GM21526 (cell line): ENCODE measurements around the gene NUP210.
"Not testable (repeated sequence)": the region's sequence is repeated elsewhere in the genome, so short reads cannot be mapped to it uniquely, and the experiment has no call there.

Experiments
- ATAC-seq: cut with Tn5 transposase; IDR thresholded peaks from one replicate; pipeline ENCODE4 v1.9.1; 2021; ENCODE audit warnings: moderate library complexity; ENCODE audit not compliant: unreplicated experiment, low FRiP score

The NUP210 gene

GRCh38 chr3:13420045-13420830 lies at the start of gene NUP210:
Gene NUP210, minus strand, starts transcription at chr3:13420322. Its CDS starts 96 bp downstream, at chr3:13420226.
- peak; percentile 42 for ATAC-seq

GRCh38 chr3:13466781-13467180 lies 46.7 kb upstream of the NUP210 start:
- ATAC-seq: no peak

- ATAC-seq: no peak
Measured at GRCh38 chr3:13465236-13465873, 45.2 kb upstream of the NUP210 start.

- ATAC-seq: no peak
Measured at GRCh38 chr3:13463618-13464400, 43.7 kb upstream of the NUP210 start.

- no peak for ATAC-seq
Measured at GRCh38 chr3:13462822-13463221, 42.7 kb upstream of the NUP210 start.

- no peak for ATAC-seq
Measured at GRCh38 chr3:13462125-13462629, 42.1 kb upstream of the NUP210 start.

- peak; percentile 58 for ATAC-seq
Measured at GRCh38 chr3:13461169-13462124, 41.3 kb upstream of the NUP210 start.

GRCh38 chr3:13460341-13460736 lies 40.2 kb upstream of the NUP210 start:
- no peak for ATAC-seq

GRCh38 chr3:13459605-13460340 lies 39.7 kb upstream of the NUP210 start:
- no peak for ATAC-seq

- ATAC-seq: no peak
Measured at GRCh38 chr3:13457593-13457992, 37.5 kb upstream of the NUP210 start.

GRCh38 chr3:13455644-13456043 lies 35.5 kb upstream of the NUP210 start:
- ATAC-seq: no peak

GRCh38 chr3:13452490-13453335 lies 32.6 kb upstream of the NUP210 start:
- no peak for ATAC-seq

GRCh38 chr3:13451301-13451673 lies 31.2 kb upstream of the NUP210 start:
- peak; percentile 8 for ATAC-seq

- ATAC-seq: not testable (repeated sequence)
Measured at GRCh38 chr3:13442882-13443281, 22.8 kb upstream of the NUP210 start.

GRCh38 chr3:13440204-13440817 lies 20.2 kb upstream of the NUP210 start:
- no peak for ATAC-seq

GRCh38 chr3:13436213-13436612 lies 16.1 kb upstream of the NUP210 start:
- not testable (repeated sequence) for ATAC-seq

GRCh38 chr3:13433912-13434311 lies 13.8 kb upstream of the NUP210 start:
- no peak for ATAC-seq

GRCh38 chr3:13432093-13432492 lies 12.0 kb upstream of the NUP210 start:
- ATAC-seq: no peak
